Activated CD4-positive, alpha-beta T cell treated with anti-CD3 and anti-CD28 coated beads, Interleukin-2, amount 10 ng/mL, durations not matched to agents 24 days and 14 days (primary cell): ENCODE measurements around the gene SERPINA10. TPM values are rescaled to one million over a fixed set of nuclear protein-coding genes. Genes with fewer than 3 reads are reported as not detected.
A peak's percentile ranks its signal among the peaks of the same experiment; 100 is the strongest.

ENCODE experiments used
- DNase-seq: peaks from one replicate; pipeline ENCODE4 v3.0.0; 2022
- H3K27ac Mint-ChIP-seq: one replicate; pipeline ENCODE4 v1.8.0; 2022; ENCODE audit warnings: mild to moderate bottlenecking, mixed read lengths
- H3K27me3 Mint-ChIP-seq: one replicate; pipeline ENCODE4 v1.8.0; 2022; ENCODE audit warnings: mixed read lengths
- H3K36me3 Mint-ChIP-seq: one replicate; pipeline ENCODE4 v1.8.0; 2022; ENCODE audit warnings: low read depth, mild to moderate bottlenecking, mixed read lengths
- H3K4me1 Mint-ChIP-seq: one replicate; pipeline ENCODE4 v1.8.0; 2021; ENCODE audit warnings: mixed read lengths
- H3K4me3 Mint-ChIP-seq: one replicate; pipeline ENCODE4 v1.8.0; 2022; ENCODE audit warnings: mild to moderate bottlenecking, moderate library complexity, mixed read lengths
- H3K9me3 Mint-ChIP-seq: one replicate; pipeline ENCODE4 v1.8.0; 2021; ENCODE audit warnings: mixed read lengths
- intact Hi-C: fragments of 100-400 bp; cut with micrococcal nuclease; formaldehyde crosslinking; loops from one replicate; pipeline ENCODE4 v1.15.1; 2023
- total RNA-seq: library from RNA; stranded (reverse); gene quantifications from 2 replicates; pipeline ENCODE4 v1.2.3, GENCODE V29; 2022

Gene SERPINA10
- not detected in 2 replicates for total RNA-seq

GRCh38 chr14:94292872-94293577 lies at the start of gene SERPINA10:
SERPINA10 (minus strand) TSS chr14:94293268; CDS start chr14:94290593, 2,675 bp downstream.
- Mint-ChIP-seq H3K27ac (no peak within 1 kb of the TSS), H3K27me3 (no peaks in the 10 kb centered on the region), H3K36me3 (no peaks in the 10 kb centered on the region), H3K4me3 (no peak within 1 kb of the TSS), H3K4me1 (no peaks in the 10 kb centered on the region), H3K9me3 (peaks cover 5% of the 10 kb centered on the region)
- intact Hi-C loops = no loop called here
- peak; percentile 47 for DNase-seq

- H3K36me3 Mint-ChIP-seq = no peaks in the 10 kb centered on the region
- peak; percentile 37 for DNase-seq
- intact Hi-C loops = no loop called here
- H3K9me3 Mint-ChIP-seq = peaks cover 24% of the 10 kb centered on the region
- no peaks in the 10 kb centered on the region for H3K27me3 Mint-ChIP-seq
- H3K4me1 Mint-ChIP-seq = peaks cover 12% of the 10 kb centered on the region
- H3K4me3 Mint-ChIP-seq = no peak overlapping the region
- H3K27ac Mint-ChIP-seq = peak overlapping the region; percentile 14
These were observed 49.4 kb upstream of the SERPINA10 start for GRCh38 chr14:94342334-94342934.

- no peaks in the 10 kb centered on the region for H3K36me3 Mint-ChIP-seq
- H3K27ac Mint-ChIP-seq = peak overlapping the region; percentile 14
- intact Hi-C loops = no loop called here
These were observed 48.7 kb upstream of the SERPINA10 start for GRCh38 chr14:94341656-94342333.

GRCh38 chr14:94340533-94340932 lies 47.5 kb upstream of the SERPINA10 start:
- Mint-ChIP-seq H3K27ac (no peak overlapping the region), H3K27me3 (no peaks in the 10 kb centered on the region), H3K36me3 (no peaks in the 10 kb centered on the region), H3K4me1 (peaks cover 10% of the 10 kb centered on the region), H3K4me3 (no peak overlapping the region), H3K9me3 (peaks cover 24% of the 10 kb centered on the region)
- intact Hi-C loops = no loop called here
- DNase-seq = no peak

More at GRCh38 chr14:94341656-94342333, 48.7 kb upstream of the SERPINA10 start:
- H3K4me1 Mint-ChIP-seq = peaks cover 12% of the 10 kb centered on the region
- peaks cover 24% of the 10 kb centered on the region for H3K9me3 Mint-ChIP-seq
- DNase-seq = peak; percentile 45
- H3K4me3 Mint-ChIP-seq = peak overlapping the region; percentile 8
- H3K27me3 Mint-ChIP-seq = no peaks in the 10 kb centered on the region

- peaks cover 10% of the 10 kb centered on the region for H3K4me1 Mint-ChIP-seq
- DNase-seq = peak; percentile 18
- no peak overlapping the region for H3K4me3 Mint-ChIP-seq
- H3K27me3 Mint-ChIP-seq = peaks cover 5% of the 10 kb centered on the region
- intact Hi-C loops = no loop called here
- H3K9me3 Mint-ChIP-seq = peaks cover 20% of the 10 kb centered on the region
- no peaks in the 10 kb centered on the region for H3K36me3 Mint-ChIP-seq
- no peak overlapping the region for H3K27ac Mint-ChIP-seq
These were observed 45.0 kb upstream of the SERPINA10 start for GRCh38 chr14:94338023-94338422.

- Mint-ChIP-seq H3K36me3 (no peaks in the 10 kb centered on the region), H3K9me3 (peaks cover 16% of the 10 kb centered on the region), H3K27me3 (peaks cover 10% of the 10 kb centered on the region), H3K4me3 (no peak overlapping the region), H3K4me1 (peaks cover 8% of the 10 kb centered on the region), H3K27ac (no peak overlapping the region)
- intact Hi-C loops = no loop called here
- no peak for DNase-seq
These were observed 44.2 kb upstream of the SERPINA10 start for GRCh38 chr14:94337274-94337673.

GRCh38 chr14:94334872-94335271 lies 41.8 kb upstream of the SERPINA10 start:
- H3K4me3 Mint-ChIP-seq = no peak overlapping the region
- no peaks in the 10 kb centered on the region for H3K36me3 Mint-ChIP-seq
- intact Hi-C loops = no loop called here
- no peak overlapping the region for H3K27ac Mint-ChIP-seq
- no peaks in the 10 kb centered on the region for H3K9me3 Mint-ChIP-seq
- H3K27me3 Mint-ChIP-seq = peaks cover 10% of the 10 kb centered on the region
- no peak for DNase-seq
- H3K4me1 Mint-ChIP-seq = no peaks in the 10 kb centered on the region

- no peak overlapping the region for H3K27ac Mint-ChIP-seq
These were observed 39.5 kb upstream of the SERPINA10 start for GRCh38 chr14:94332587-94332986.

GRCh38 chr14:94332063-94332583 lies 39.1 kb upstream of the SERPINA10 start:
- H3K27ac Mint-ChIP-seq = no peak overlapping the region
- no peak overlapping the region for H3K4me3 Mint-ChIP-seq
- peak; percentile 30 for DNase-seq
- H3K27me3 Mint-ChIP-seq = peaks cover 22% of the 10 kb centered on the region
- H3K9me3 Mint-ChIP-seq = no peaks in the 10 kb centered on the region
- no peaks in the 10 kb centered on the region for H3K4me1 Mint-ChIP-seq
- intact Hi-C loops = no loop called here
- no peaks in the 10 kb centered on the region for H3K36me3 Mint-ChIP-seq

More at GRCh38 chr14:94332587-94332986, 39.5 kb upstream of the SERPINA10 start:
- Mint-ChIP-seq H3K36me3 (no peaks in the 10 kb centered on the region), H3K9me3 (no peaks in the 10 kb centered on the region), H3K27me3 (peaks cover 22% of the 10 kb centered on the region), H3K4me1 (no peaks in the 10 kb centered on the region), H3K4me3 (no peak overlapping the region)
- DNase-seq = no peak
- intact Hi-C loops = no loop called here

GRCh38 chr14:94331462-94331861 lies 38.4 kb upstream of the SERPINA10 start:
- intact Hi-C loops = no loop called here
- H3K27ac Mint-ChIP-seq = no peak overlapping the region
- H3K4me3 Mint-ChIP-seq = no peak overlapping the region
- peaks cover 22% of the 10 kb centered on the region for H3K27me3 Mint-ChIP-seq
- no peaks in the 10 kb centered on the region for H3K9me3 Mint-ChIP-seq
- H3K36me3 Mint-ChIP-seq = no peaks in the 10 kb centered on the region
- no peaks in the 10 kb centered on the region for H3K4me1 Mint-ChIP-seq
- DNase-seq = no peak

- Mint-ChIP-seq H3K4me3 (no peak overlapping the region), H3K27me3 (peaks cover 22% of the 10 kb centered on the region), H3K9me3 (no peaks in the 10 kb centered on the region), H3K36me3 (no peaks in the 10 kb centered on the region), H3K27ac (no peak overlapping the region), H3K4me1 (no peaks in the 10 kb centered on the region)
- no peak for DNase-seq
- intact Hi-C loops = no loop called here
These were observed 37.8 kb upstream of the SERPINA10 start for GRCh38 chr14:94330857-94331256.

- DNase-seq = no peak
- intact Hi-C loops = no loop called here
- Mint-ChIP-seq H3K4me3 (no peak overlapping the region), H3K27ac (no peak overlapping the region), H3K9me3 (no peaks in the 10 kb centered on the region), H3K36me3 (no peaks in the 10 kb centered on the region), H3K27me3 (peaks cover 22% of the 10 kb centered on the region), H3K4me1 (no peaks in the 10 kb centered on the region)
These were observed 37.4 kb upstream of the SERPINA10 start for GRCh38 chr14:94330432-94330831.

- Mint-ChIP-seq H3K27ac (no peak overlapping the region), H3K36me3 (no peaks in the 10 kb centered on the region), H3K9me3 (no peaks in the 10 kb centered on the region), H3K4me3 (no peak overlapping the region), H3K4me1 (no peaks in the 10 kb centered on the region), H3K27me3 (peaks cover 22% of the 10 kb centered on the region)
- DNase-seq = peak; percentile 28
- intact Hi-C loops = no loop called here
These were observed 36.8 kb upstream of the SERPINA10 start for GRCh38 chr14:94329857-94330256.

GRCh38 chr14:94328196-94328595 lies 35.1 kb upstream of the SERPINA10 start:
- no peaks in the 10 kb centered on the region for H3K9me3 Mint-ChIP-seq
- peak; percentile 45 for DNase-seq
- no peaks in the 10 kb centered on the region for H3K4me1 Mint-ChIP-seq
- H3K36me3 Mint-ChIP-seq = no peaks in the 10 kb centered on the region
- no peak overlapping the region for H3K27ac Mint-ChIP-seq
- H3K27me3 Mint-ChIP-seq = peaks cover 18% of the 10 kb centered on the region
- intact Hi-C loops = no loop called here
- no peak overlapping the region for H3K4me3 Mint-ChIP-seq
